Superior temporal gyrus (tissue), 1 donor: ENCODE results near the gene OR7A17.

Source experiments
- DNase-seq: peaks from one replicate; pipeline ENCODE4 v3.0.0-alpha.2; 2016; ENCODE audit errors: extremely low spot score

OR7A17 gene

DNA sequence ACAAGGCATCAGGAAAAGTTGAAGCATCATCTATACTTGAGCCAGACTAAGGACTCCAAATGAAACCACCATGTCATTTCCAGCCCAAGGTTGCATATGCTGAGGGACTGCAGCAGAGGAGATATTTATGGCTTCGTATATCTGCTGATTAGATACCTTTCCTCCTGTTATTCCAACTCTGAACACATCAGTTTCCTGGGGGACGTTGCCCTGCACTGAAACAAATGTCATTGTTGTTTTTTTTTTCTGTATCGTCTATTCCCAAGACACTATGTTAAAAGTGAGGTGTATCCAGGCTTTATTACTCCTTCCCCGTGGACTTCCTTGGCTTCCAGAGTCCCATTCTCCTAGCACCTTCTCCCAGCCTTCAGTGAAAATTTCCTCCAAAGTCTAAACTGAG lies at the start of gene OR7A17:
TSS of gene OR7A17 (minus strand) at position 101 of the 400 bp plus-strand sequence. CDS start 4,777 bp downstream, outside the sequence.
- no peak for DNase-seq

DNA sequence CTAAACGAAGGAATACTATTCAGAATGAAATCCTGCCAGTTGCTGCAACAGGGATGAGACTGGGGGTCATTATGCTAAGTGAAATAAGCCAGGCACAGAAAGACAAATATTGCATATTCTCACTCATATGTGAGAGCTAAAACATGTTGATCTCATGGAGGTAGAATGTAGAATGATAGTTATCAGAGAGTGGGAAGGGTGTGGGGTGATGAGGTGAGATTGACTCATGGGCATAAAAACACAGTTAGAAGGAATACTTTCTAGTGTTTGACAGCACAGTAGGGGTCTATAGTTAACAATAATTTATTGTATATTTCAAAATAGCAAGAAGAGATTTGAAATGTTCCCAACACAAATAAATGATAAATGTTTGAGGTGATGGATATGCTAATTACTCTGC lies 47.6 kb upstream of the OR7A17 start:
- no peak for DNase-seq

- DNase-seq = no peak
These were observed 30.9 kb upstream of the OR7A17 start for GRCh38 chr19:14916848-14917247.

GRCh38 chr19:14915116-14915515 lies 29.2 kb upstream of the OR7A17 start:
- peak; percentile 15 for DNase-seq

DNA sequence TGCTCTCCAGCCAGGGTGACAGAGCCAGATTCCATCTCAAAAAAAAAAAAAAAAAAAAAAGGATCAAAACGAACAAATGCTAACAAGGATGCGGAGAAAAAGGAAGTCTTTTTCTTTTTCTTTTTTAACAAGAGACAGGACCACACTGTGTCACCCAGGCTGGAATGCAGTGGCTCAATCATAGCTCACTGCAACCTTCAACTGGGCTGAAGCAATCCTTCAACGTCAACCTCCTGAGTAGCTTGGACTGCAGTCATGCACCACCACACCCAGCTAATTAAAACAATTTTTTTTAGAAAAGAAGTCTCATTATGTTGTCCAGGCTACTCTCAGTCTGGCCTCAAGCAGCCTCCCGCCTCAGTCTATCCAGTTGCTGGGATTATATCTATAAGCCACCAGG lies 20.8 kb upstream of the OR7A17 start:
- DNase-seq = no peak

DNA sequence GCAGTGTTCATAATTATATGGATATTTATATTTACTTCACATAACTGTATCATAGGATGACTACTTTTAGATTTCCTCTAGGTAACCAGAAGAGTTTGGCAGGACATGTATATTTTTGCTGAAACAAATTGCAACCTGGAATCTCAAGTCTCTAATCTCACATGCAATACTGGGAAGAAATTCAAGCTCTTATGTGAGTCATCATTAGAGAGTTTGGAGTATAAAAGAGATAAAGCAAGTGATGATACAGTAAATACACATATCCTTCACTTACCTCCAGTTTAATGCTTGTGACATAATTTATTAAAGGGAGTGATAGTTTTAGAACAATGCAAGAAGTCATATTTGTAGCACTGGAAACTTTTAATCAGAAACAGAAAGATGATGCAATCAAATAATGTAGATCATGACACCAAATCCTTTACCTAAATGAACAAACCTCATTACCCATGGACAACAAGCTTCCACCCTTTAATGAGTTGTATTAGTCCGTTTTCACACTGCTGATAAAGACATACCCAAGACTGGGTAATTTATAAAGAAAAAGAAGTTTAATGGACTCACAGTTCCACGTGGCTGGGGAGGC lies 15.8 kb upstream of the OR7A17 start:
- DNase-seq = no peak

- DNase-seq = no peak
These were observed 4.9 kb upstream of the OR7A17 start for GRCh38 chr19:14890643-14891379.

- no peak for DNase-seq
These were observed 4.2 kb upstream of the OR7A17 start for GRCh38 chr19:14889994-14890642.

GRCh38 chr19:14871619-14872230 lies 14.2 kb downstream of the OR7A17 start:
- peak; percentile 56 for DNase-seq

DNA sequence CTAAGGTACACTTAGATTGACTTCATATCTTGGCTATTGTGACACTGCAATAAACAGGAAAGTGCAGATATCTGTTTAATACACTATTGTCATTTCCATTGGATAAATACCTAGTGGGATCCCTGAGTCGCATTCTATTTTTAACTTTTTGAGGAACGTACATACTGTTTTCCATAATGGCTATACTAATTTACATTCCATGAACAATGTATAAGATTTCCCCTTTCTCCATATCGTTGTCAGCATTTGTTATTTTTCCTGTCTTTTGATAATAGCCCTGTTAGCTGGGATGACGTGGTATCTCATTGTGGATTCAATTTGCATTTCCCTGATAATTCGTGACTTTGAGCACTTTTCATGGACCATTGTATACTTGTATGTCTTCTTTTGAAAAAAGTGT lies 17.4 kb downstream of the OR7A17 start:
- DNase-seq = no peak

- no peak for DNase-seq
These were observed 37.1 kb downstream of the OR7A17 start, which contains the start of gene OR7A10 for GRCh38 chr19:14848822-14849221. TSS of gene OR7A10 (minus strand) at chr19:14848922. CDS start at chr19:14841877, 7,045 bp downstream.

- no peak for DNase-seq
These were observed 42.4 kb downstream of the OR7A17 start for GRCh38 chr19:14843578-14843977.

DNA sequence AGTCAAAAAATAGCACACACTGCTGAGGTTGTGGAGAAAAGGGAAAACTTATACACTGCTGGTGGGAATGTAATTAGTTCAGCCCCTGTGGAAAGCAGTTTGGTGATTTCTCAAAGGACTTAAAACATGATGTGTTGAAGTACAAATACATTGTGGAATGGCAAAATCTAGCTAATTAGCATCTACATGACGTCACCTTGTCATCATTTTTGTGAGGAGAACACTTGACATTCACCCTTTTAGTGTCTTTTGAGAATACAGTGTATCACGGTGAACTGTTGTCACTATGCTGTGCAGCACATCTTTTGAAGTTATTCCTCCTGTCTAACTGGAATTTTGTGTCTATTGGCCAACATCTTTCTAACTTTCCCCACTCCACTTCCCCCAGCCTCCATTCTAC lies 42.8 kb downstream of the OR7A17 start:
- no peak for DNase-seq

DNA sequence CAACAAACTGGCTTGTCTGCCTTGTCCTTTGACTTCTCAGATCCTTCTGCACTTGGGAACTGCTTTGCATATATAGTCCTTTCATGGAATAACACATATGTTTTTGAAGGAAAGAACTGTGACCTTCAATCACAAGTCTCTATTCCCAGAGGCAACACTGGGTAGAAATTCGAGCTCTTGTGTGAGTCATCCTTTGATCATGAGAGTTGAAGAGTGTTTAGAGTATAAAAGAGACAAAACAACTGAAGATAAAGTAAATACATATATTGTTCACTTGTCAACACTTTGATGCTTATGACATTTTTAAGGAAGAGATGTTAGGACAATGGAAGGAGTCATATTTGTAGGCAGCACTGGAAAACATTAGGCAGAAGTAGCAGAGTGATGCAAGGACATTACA lies 45.7 kb downstream of the OR7A17 start:
- no peak for DNase-seq

DNA sequence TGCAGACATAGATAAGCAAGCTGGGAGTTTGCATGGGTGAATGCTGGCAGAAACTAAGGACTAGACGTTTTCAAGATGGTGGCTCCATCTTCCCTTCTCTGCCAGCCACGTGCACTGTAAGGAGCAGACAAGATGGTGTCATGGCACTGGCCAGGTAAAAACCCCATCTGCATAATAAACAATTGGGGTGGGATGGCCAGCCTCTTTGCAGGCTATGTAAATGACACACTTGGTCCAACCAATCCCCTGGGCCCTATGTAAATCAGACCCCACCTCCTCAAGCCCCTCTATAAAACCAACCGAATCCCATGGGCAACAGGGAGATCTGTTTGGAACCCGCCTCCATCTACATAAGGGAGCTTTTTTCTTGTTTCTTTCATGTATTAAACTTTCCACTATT lies 48.5 kb downstream of the OR7A17 start:
- DNase-seq = no peak

- DNase-seq = peak; percentile 42
These were observed 50.9 kb downstream of the OR7A17 start, which contains the start of the genes OR7A5 and OR7C1 for GRCh38 chr19:14835011-14835410. TSS of gene OR7A5 (minus strand) at chr19:14835185. CDS start at chr19:14828241, 6,944 bp downstream. TSS of gene OR7C1 (minus strand) at chr19:14835185. CDS start at chr19:14800136, 35,049 bp downstream.

GRCh38 chr19:14830702-14831101 lies 55.2 kb downstream of the OR7A17 start:
- no peak for DNase-seq
